ENCODE results near the gene RNF43.

RNF43 gene

DNA sequence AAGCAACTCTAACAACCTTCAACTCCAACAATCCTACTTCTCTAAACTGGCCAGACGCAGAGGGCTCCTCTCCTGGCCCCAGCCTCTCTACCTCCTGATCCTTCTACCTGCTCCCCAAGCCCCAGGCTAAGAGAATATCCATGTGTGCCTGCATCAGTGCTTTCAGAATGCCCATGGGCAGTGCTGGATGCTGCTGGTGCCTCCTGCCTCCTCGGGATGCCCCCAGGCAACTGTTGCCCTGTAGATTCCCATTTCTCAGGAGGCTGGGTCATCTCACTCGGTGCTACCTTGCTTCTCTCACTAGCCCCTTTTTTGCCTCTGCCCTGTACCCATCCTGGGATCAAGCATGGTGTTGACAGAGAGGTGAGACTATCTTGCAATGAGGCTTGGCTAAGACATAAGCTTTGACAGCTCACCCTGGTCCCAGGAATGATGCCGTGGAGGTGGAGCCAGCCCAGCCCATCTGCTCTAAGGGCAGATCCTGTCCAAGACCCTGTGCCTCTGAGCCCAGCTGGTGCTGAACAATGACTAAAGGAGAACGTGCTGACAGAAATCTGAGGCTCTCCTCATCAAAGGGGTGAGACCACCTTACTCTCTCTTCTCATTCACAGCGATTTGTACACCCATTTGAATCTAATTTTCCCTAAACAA, 45.9 kb downstream of the RNF43 start:
- H3K4me3 ChIP-seq (ENCODE audit: low read depth, low read length), result no peak overlapping the region
- TF ChIP-seq, protein P1, sequence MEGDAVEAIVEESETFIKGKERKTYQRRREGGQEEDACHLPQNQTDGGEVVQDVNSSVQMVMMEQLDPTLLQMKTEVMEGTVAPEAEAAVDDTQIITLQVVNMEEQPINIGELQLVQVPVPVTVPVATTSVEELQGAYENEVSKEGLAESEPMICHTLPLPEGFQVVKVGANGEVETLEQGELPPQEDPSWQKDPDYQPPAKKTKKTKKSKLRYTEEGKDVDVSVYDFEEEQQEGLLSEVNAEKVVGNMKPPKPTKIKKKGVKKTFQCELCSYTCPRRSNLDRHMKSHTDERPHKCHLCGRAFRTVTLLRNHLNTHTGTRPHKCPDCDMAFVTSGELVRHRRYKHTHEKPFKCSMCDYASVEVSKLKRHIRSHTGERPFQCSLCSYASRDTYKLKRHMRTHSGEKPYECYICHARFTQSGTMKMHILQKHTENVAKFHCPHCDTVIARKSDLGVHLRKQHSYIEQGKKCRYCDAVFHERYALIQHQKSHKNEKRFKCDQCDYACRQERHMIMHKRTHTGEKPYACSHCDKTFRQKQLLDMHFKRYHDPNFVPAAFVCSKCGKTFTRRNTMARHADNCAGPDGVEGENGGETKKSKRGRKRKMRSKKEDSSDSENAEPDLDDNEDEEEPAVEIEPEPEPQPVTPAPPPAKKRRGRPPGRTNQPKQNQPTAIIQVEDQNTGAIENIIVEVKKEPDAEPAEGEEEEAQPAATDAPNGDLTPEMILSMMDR (IDR thresholded peaks at IDR 0.05; ENCODE audit: borderline replicate concordance, insufficient read depth, low read depth, low read length), result no peak

DNA sequence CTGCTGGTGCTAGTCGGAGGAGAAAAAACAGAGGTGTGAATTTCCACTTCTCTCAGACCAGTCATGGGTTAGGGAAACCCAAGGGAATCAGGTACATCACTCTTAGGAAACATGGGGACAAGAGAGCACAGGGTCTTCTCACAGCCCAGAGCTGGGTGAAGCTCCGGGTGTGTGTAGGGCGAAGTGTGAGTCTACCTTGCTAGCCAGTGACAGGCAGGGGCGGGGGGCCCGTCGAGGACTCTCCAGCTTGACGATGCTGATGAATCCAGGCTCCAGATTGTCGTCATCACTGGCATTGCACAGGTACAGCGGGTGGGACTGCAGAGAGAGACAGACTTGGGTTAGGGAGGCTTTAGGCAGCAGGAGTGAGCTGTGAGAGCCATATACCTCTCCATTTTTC, 46.6 kb downstream of the RNF43 start:
- TF ChIP-seq, protein P1 (IDR thresholded peaks at IDR 0.05; ENCODE audit: borderline replicate concordance, insufficient read depth, low read depth, low read length), result no peak
- no peak overlapping the region for H3K4me3 ChIP-seq (ENCODE audit: low read depth, low read length)

DNA sequence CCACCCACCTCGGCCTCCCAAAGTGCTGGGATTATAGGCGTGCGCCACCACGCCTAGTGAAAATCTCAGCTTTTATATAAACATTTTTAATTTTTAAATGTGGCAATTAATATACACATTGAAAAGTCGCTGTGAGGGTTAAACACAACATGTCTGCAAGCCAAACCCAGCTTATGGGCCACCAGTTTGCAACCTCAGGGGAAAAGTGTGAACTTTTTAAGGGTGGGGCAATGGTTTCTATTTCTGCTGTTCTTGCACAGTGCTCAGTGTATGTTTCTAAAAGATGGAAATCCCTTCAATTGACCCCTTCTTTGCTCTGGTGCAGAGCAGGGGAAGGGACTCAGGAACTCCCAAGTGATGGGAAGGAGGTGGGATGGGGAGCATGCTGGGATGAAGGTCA, 47.0 kb downstream of the RNF43 start:
- H3K4me3 ChIP-seq (ENCODE audit: low read depth, low read length), result no peak overlapping the region
- TF ChIP-seq, protein P1 (IDR thresholded peaks at IDR 0.05; ENCODE audit: borderline replicate concordance, insufficient read depth, low read depth, low read length), result no peak

DNA sequence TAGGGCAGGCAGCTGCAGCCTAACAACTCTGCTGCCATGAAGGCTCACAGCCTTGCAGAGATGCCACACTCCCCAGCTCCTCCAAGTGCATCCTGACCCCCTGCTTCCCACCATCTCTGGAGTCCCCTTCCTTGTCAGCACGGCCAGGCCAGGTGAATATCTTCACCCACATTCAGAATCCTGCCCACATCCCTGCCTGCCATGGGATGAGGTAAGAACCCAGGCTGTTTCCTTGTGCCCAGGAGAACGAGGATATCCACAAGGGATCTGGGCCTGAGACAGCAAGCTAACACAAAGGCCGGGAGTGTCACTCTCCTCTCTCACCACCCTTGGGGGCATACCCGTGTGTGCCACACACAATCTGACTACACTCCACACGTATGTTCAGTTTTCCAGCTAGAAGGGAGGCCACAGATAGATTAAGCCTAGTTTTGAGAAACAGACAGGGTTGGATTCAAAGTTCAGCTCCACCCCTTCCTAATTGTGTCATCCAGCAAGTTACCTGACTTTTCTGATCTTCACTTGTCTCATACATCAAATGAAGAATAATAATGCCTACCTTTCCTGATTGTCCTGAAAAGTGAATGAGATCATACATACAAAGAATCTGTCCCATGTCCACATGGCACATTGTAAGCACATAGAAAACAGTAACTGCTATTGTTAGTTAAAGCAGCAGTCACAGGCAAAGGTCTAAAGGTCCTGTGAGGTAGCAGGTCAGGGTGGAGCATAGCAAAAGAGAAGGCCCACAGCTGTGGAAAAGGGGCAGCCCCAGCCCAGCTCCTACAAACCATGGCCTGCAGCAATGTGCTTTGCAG, 47.9 kb downstream of the RNF43 start:
- H3K4me3 ChIP-seq (ENCODE audit: low read depth, low read length), result no peak overlapping the region
- TF ChIP-seq, protein P1 (IDR thresholded peaks at IDR 0.05; ENCODE audit: borderline replicate concordance, insufficient read depth, low read depth, low read length), result no peak

DNA sequence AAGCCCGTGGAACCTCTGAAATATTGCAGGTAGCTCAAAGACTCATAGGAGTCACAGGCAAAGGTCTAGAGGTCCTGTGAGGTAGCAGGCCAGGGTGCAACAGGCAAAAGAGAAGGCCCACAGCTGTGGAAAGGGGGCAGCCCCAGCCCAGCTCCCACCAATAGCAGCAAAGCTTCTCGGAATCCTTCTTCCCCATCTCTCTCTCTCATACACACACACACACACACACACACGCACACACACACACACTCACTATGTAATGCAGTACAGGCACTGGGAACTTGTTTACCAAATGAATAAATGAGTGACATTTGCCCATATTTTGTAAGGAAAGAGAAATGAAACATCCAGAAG, 48.5 kb downstream of the RNF43 start:
- H3K4me3 ChIP-seq (ENCODE audit: low read depth, low read length), result no peak overlapping the region

More for the DNA sequence above, 48.5 kb downstream of the RNF43 start:
- TF ChIP-seq, protein P1 (IDR thresholded peaks at IDR 0.05; ENCODE audit: borderline replicate concordance, insufficient read depth, low read depth, low read length), result no peak
